HuH-7 (cell line): ENCODE measurements around the gene RBM18.

Source experiments
- DNase-seq: peaks from one replicate; pipeline ENCODE4 v3.0.0; 2011; ENCODE audit warnings: low spot score

RBM18 gene

GRCh38 chr9:122221183-122221811, 43.3 kb downstream of the RBM18 start:
- DNase-seq = no peak

GRCh38 chr9:122220673-122221182, 43.9 kb downstream of the RBM18 start:
- DNase-seq = no peak

- no peak for DNase-seq
These were observed 44.6 kb downstream of the RBM18 start for GRCh38 chr9:122219856-122220672.

GRCh38 chr9:122218935-122219855, 45.4 kb downstream of the RBM18 start:
- DNase-seq = no peak

- DNase-seq = no peak
These were observed 46.3 kb downstream of the RBM18 start for GRCh38 chr9:122218071-122218934.

- DNase-seq = no peak
These were observed 47.0 kb downstream of the RBM18 start for GRCh38 chr9:122217640-122218039.

- no peak for DNase-seq
These were observed 47.7 kb downstream of the RBM18 start for GRCh38 chr9:122216798-122217418.

- no peak for DNase-seq
These were observed 48.4 kb downstream of the RBM18 start for GRCh38 chr9:122216138-122216797.

- no peak for DNase-seq
These were observed 49.0 kb downstream of the RBM18 start for GRCh38 chr9:122215663-122216062.

GRCh38 chr9:122214507-122214906, 50.1 kb downstream of the RBM18 start:
- DNase-seq = no peak

- peak; percentile 99 for DNase-seq
These were observed 50.8 kb downstream of the RBM18 start for GRCh38 chr9:122213589-122214413.

- no peak for DNase-seq
These were observed 51.5 kb downstream of the RBM18 start for GRCh38 chr9:122213102-122213588.

GRCh38 chr9:122212473-122213004, 52.1 kb downstream of the RBM18 start:
- no peak for DNase-seq

GRCh38 chr9:122209451-122209850, 55.2 kb downstream of the RBM18 start:
- DNase-seq = no peak

GRCh38 chr9:122207096-122207495, 57.5 kb downstream of the RBM18 start:
- DNase-seq = no peak

- DNase-seq = no peak
These were observed 58.3 kb downstream of the RBM18 start for GRCh38 chr9:122206118-122207046.

GRCh38 chr9:122205176-122205575, 59.5 kb downstream of the RBM18 start:
- DNase-seq = no peak

GRCh38 chr9:122204491-122204890, 60.1 kb downstream of the RBM18 start:
- no peak for DNase-seq
